HFFc6 (cell line): Measurements from ENCODE around the gene NAV1. TPM values are rescaled to one million over a fixed set of nuclear protein-coding genes. Genes with fewer than 3 reads are reported as not detected.

ENCODE experiments used
- DNase-seq: peaks from one replicate; pipeline ENCODE4 v3.0.0-alpha.2; 2018
- H3K27ac Mint-ChIP-seq: 2 replicates; pipeline ENCODE4 v1.8.0; 2020; ENCODE audit warnings: mild to moderate bottlenecking, mixed read lengths
- H3K27me3 Mint-ChIP-seq: 2 replicates; pipeline ENCODE4 v1.8.0; 2021; ENCODE audit warnings: mild to moderate bottlenecking, moderate library complexity, mixed read lengths; ENCODE audit not compliant: insufficient read depth
- H3K36me3 Mint-ChIP-seq: 2 replicates; pipeline ENCODE4 v1.8.0; 2021; ENCODE audit warnings: low read depth, mixed read lengths
- H3K4me1 Mint-ChIP-seq: 2 replicates; pipeline ENCODE4 v1.8.0; 2020; ENCODE audit warnings: low read depth, mixed read lengths
- H3K4me3 Mint-ChIP-seq: 2 replicates; pipeline ENCODE4 v1.8.0; 2020; ENCODE audit warnings: mild to moderate bottlenecking, moderate library complexity, mixed read lengths
- H3K9me3 Mint-ChIP-seq: 2 replicates; pipeline ENCODE4 v1.8.0; 2020; ENCODE audit warnings: mild to moderate bottlenecking, mixed read lengths
- CTCF ChIP-seq: fragments of 200-600 bp; sonication (generic); IDR thresholded peaks from 2 replicates; pipeline ENCODE4 v1.5.0; 2021; ENCODE audit warnings: antibody characterized with exemption, mild to moderate bottlenecking
- total RNA-seq, 6 experiments: library from RNA; stranded (reverse); fragmentation: NEBNext Ultra II Directional; extraction: Animal tissue kit (Norgen Biotek cat#: 25700); gene quantifications; 2 replicates in 1 of 6; 3 replicates in 5 of 6; pipeline ENCODE4 v1.2.3, GENCODE V29; 2021

NAV1 gene
- total RNA-seq, 6 experiments from 2014 or later, result 72.9 to 88.0 (median 78.4) TPM

GRCh38 chr1:201566933-201567801 lies 28.2 kb downstream of the NAV1 start:
- no peak for DNase-seq
- H3K9me3 Mint-ChIP-seq, result no peaks in the 10 kb centered on the region
- no peaks in the 10 kb centered on the region; the same call in 1 of the 2 replicates for H3K27me3 Mint-ChIP-seq
- H3K4me3 Mint-ChIP-seq, result no peak overlapping the region
- no peak for TF ChIP-seq CTCF
- peaks cover 5% of the 10 kb centered on the region for H3K36me3 Mint-ChIP-seq
- no peak overlapping the region; the same call in 1 of the 2 replicates for H3K27ac Mint-ChIP-seq
- peaks cover 40% of the 10 kb centered on the region for H3K4me1 Mint-ChIP-seq

- TF ChIP-seq CTCF, result no peak
- no peak for DNase-seq
- peaks cover 11% of the 10 kb centered on the region for H3K36me3 Mint-ChIP-seq
- H3K4me1 Mint-ChIP-seq, result peaks cover 35% of the 10 kb centered on the region
- no peak overlapping the region for H3K27ac Mint-ChIP-seq
- H3K9me3 Mint-ChIP-seq, result no peaks in the 10 kb centered on the region
- H3K27me3 Mint-ChIP-seq, result no peaks in the 10 kb centered on the region
- no peak overlapping the region for H3K4me3 Mint-ChIP-seq
Measured at GRCh38 chr1:201568265-201568664, 29.3 kb downstream of the NAV1 start.

GRCh38 chr1:201568859-201569294 lies 29.9 kb downstream of the NAV1 start:
- Mint-ChIP-seq H3K27me3 (no peaks in the 10 kb centered on the region), H3K27ac (no peak overlapping the region), H3K36me3 (peaks cover 8% of the 10 kb centered on the region), H3K9me3 (no peaks in the 10 kb centered on the region), H3K4me1 (peaks cover 30% of the 10 kb centered on the region), H3K4me3 (no peak overlapping the region)
- no peak for TF ChIP-seq CTCF
- no peak for DNase-seq

DNA sequence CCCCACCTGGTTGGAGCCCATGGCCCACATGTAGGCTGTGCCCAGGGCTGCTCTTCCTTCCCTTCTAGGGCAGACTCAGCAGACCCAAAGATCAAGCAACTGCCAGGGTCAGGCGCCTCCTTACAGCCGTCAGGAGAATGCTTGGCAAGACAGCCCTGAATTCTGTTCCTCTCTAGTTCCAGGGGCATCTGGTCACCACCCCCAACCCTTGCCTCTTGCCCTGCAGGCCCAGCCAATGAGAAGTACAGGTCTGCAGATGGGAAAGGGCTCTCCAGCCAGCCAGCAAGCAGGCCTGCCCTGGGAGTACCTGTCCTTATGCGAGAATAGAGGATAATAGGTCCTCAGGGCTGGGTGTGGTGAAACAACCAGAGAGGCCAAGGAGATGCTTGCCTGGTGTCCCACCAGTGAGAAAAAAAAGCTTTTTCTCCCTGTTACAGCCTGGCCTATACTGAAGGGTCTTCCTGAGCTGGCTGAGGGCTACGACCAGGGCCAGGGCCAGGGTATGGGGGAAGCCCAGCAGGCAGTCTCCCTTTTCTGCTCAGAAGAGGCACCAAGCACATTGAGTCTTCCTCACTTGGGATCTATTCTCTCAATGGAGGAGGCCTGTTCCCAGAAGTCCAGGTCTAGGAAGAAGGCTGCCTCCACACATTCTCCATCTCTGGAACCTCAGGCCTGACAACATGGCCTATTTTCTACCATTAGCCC lies 31.4 kb downstream of the NAV1 start:
- Mint-ChIP-seq H3K9me3 (no peaks in the 10 kb centered on the region), H3K27me3 (no peaks in the 10 kb centered on the region), H3K4me1 (peaks cover 29% of the 10 kb centered on the region), H3K4me3 (no peak overlapping the region), H3K36me3 (peaks cover 15% of the 10 kb centered on the region), H3K27ac (no peak overlapping the region)
- DNase-seq, result no peak
- TF ChIP-seq CTCF, result no peak

GRCh38 chr1:201570886-201571624 lies 32.1 kb downstream of the NAV1 start:
- Mint-ChIP-seq H3K4me3 (no peak overlapping the region), H3K36me3 (peaks cover 17% of the 10 kb centered on the region), H3K27me3 (no peaks in the 10 kb centered on the region), H3K27ac (no peak overlapping the region), H3K4me1 (peaks cover 30% of the 10 kb centered on the region), H3K9me3 (no peaks in the 10 kb centered on the region)
- DNase-seq, result no peak
- no peak for TF ChIP-seq CTCF
